Brain pericyte (primary cell): ENCODE data around the gene RAI1.
"Not testable (repeated sequence)": the region's sequence is repeated elsewhere in the genome, so short reads cannot be mapped to it uniquely, and the experiment has no call there.

Source experiments
- DNase-seq: peaks from one replicate; pipeline ENCODE4 v3.0.0-alpha.2; 2012; ENCODE audit warnings: low read depth, low spot score

The RAI1 gene

GRCh38 chr17:17681187-17681743, at the start of gene RAI1:
RAI1 (plus strand) TSS chr17:17681458; CDS start chr17:17792949, 111,491 bp downstream.
- DNase-seq: no peak

GRCh38 chr17:17632690-17633089, 48.6 kb upstream of the RAI1 start:
- DNase-seq: not testable (repeated sequence)

- no peak for DNase-seq
These were observed 47.9 kb upstream of the RAI1 start for GRCh38 chr17:17633310-17633709.

GRCh38 chr17:17635126-17635525, 46.1 kb upstream of the RAI1 start:
- no peak for DNase-seq

- not testable (repeated sequence) for DNase-seq
These were observed 45.6 kb upstream of the RAI1 start for GRCh38 chr17:17635537-17636271.

- no peak for DNase-seq
These were observed 44.9 kb upstream of the RAI1 start for GRCh38 chr17:17636272-17636885.

GRCh38 chr17:17638467-17638866, 42.8 kb upstream of the RAI1 start:
- no peak for DNase-seq

- not testable (repeated sequence) for DNase-seq
These were observed 41.5 kb upstream of the RAI1 start for GRCh38 chr17:17639661-17640270.

- no peak for DNase-seq
These were observed 39.4 kb upstream of the RAI1 start for GRCh38 chr17:17641621-17642409.

- DNase-seq: not testable (repeated sequence)
These were observed 36.1 kb upstream of the RAI1 start for GRCh38 chr17:17645148-17645547.

- no peak for DNase-seq
These were observed 35.3 kb upstream of the RAI1 start for GRCh38 chr17:17645961-17646360.

GRCh38 chr17:17647524-17648178, 33.6 kb upstream of the RAI1 start:
- DNase-seq: no peak

GRCh38 chr17:17648762-17649161, 32.5 kb upstream of the RAI1 start:
- DNase-seq: no peak

GRCh38 chr17:17650959-17651358, 30.3 kb upstream of the RAI1 start:
- no peak for DNase-seq

GRCh38 chr17:17653343-17653742, 27.9 kb upstream of the RAI1 start:
- no peak for DNase-seq

- DNase-seq: no peak
These were observed 21.9 kb upstream of the RAI1 start for GRCh38 chr17:17659340-17659739.

GRCh38 chr17:17661134-17661533, 20.1 kb upstream of the RAI1 start:
- no peak for DNase-seq

GRCh38 chr17:17661834-17662385, 19.3 kb upstream of the RAI1 start:
- DNase-seq: no peak

GRCh38 chr17:17663160-17664063, 17.8 kb upstream of the RAI1 start:
- peak; percentile 64 for DNase-seq

- no peak for DNase-seq
These were observed 17.2 kb upstream of the RAI1 start for GRCh38 chr17:17664064-17664452.
